GF-D8 (cell line): ENCODE results near the gene NIF3L1.
A peak's percentile ranks its signal among the peaks of the same experiment; 100 is the strongest.

Experiments
- DNase-seq: peaks from one replicate; lab custom pipeline; 2025; lab: John Stamatoyannopoulos, UW

Gene NIF3L1

GRCh38 chr2:200888704-200889625, at the start of gene NIF3L1, which contains the start of gene PPIL3:
Gene NIF3L1, plus strand, starts transcription at chr2:200889371. Its CDS starts 2,573 bp downstream, at chr2:200891944.
Gene PPIL3, minus strand, starts transcription at chr2:200889077. Its CDS starts 1,462 bp downstream, at chr2:200887615.
- peak; percentile 94 for DNase-seq

- DNase-seq = no peak
Measured at GRCh38 chr2:200839513-200839912, 49.7 kb upstream of the NIF3L1 start.

- no peak for DNase-seq
Measured at GRCh38 chr2:200843993-200844948, 44.9 kb upstream of the NIF3L1 start.

GRCh38 chr2:200845194-200845593, 44.0 kb upstream of the NIF3L1 start:
- no peak for DNase-seq

GRCh38 chr2:200845669-200846325, 43.4 kb upstream of the NIF3L1 start:
- no peak for DNase-seq

- DNase-seq = no peak
Measured at GRCh38 chr2:200847269-200847668, 41.9 kb upstream of the NIF3L1 start.

GRCh38 chr2:200847939-200848338, 41.2 kb upstream of the NIF3L1 start:
- DNase-seq = no peak

- no peak for DNase-seq
Measured at GRCh38 chr2:200850512-200851256, 38.5 kb upstream of the NIF3L1 start.

- DNase-seq = no peak
Measured at GRCh38 chr2:200851398-200852248, 37.5 kb upstream of the NIF3L1 start.

- no peak for DNase-seq
Measured at GRCh38 chr2:200852605-200853004, 36.6 kb upstream of the NIF3L1 start.

- DNase-seq = no peak
Measured at GRCh38 chr2:200856806-200857205, 32.4 kb upstream of the NIF3L1 start.

GRCh38 chr2:200860092-200860795, 28.9 kb upstream of the NIF3L1 start:
- DNase-seq = no peak

- DNase-seq = no peak
Measured at GRCh38 chr2:200861617-200862155, 27.5 kb upstream of the NIF3L1 start.

- DNase-seq = no peak
Measured at GRCh38 chr2:200862532-200863000, 26.6 kb upstream of the NIF3L1 start.

- no peak for DNase-seq
Measured at GRCh38 chr2:200863782-200864175, 25.4 kb upstream of the NIF3L1 start.

- peak; percentile 80 for DNase-seq
Measured at GRCh38 chr2:200864176-200865034, 24.8 kb upstream of the NIF3L1 start, which contains the start of gene CLK1. Gene CLK1, minus strand, starts transcription at chr2:200864658. Its CDS starts 2,796 bp downstream, at chr2:200861862.

GRCh38 chr2:200869014-200869413, 20.2 kb upstream of the NIF3L1 start:
- DNase-seq = no peak

GRCh38 chr2:200871151-200871550, 18.0 kb upstream of the NIF3L1 start:
- no peak for DNase-seq
